Endothelial cell of umbilical vein (primary cell): Measurements from ENCODE around the gene CDKN2B-AS1. TPM values are rescaled to one million over a fixed set of nuclear protein-coding genes. Genes with fewer than 3 reads are reported as not detected.

ENCODE experiments used
- BruUV-seq: library from RNA; stranded (reverse); fragments of 400-500 nt; replicated peaks from 2 replicates; lab custom pipeline; 2021; lab: Mats Ljungman, UMichigan
- CTCF ChIA-PET: fragments of 300-600, 350-600 bp; sonication (Branson Sonifier 250); formaldehyde crosslinking; loops from one replicate; lab custom pipeline; 2021; ENCODE audit warnings: antibody characterized with exemption, inconsistent platforms; lab: Charles Lee
- POLR2A ChIA-PET: fragments of 300-600, 350-600 bp; sonication (Branson Sonifier 250); formaldehyde crosslinking; loops from one replicate; lab custom pipeline; 2021; ENCODE audit warnings: antibody characterized with exemption, inconsistent platforms; lab: Charles Lee
- DNase-seq: peaks from one replicate; pipeline ENCODE4 v3.0.0-alpha.2; 2011; ENCODE audit warnings: low read depth, low spot score
- FAIRE-seq: peaks from 2 replicates; lab custom pipeline; 2011; peaks lifted over from hg19 to GRCh38; lab: Jason Lieb, UNC
- H2AFZ ChIP-seq: 2 replicates; pipeline ENCODE4 v1.6.0; 2012; ENCODE audit warnings: low read depth, low read length, control low read depth, inconsistent platforms
- H3K27ac ChIP-seq: 2 replicates; pipeline ENCODE4 v1.5.1; 2011; ENCODE audit warnings: low read depth, mild to moderate bottlenecking, control low read depth, low read length, moderate library complexity; ENCODE audit not compliant: insufficient read depth
- H3K27me3 ChIP-seq, 2 experiments: 2 replicates each; pipeline versions ENCODE4 v1.6.0 to v1.6.1; 2011; ENCODE audit warnings: low read length in 2 of 2, mixed read lengths in 1 of 2; ENCODE audit not compliant: control insufficient read depth in 2 of 2, insufficient read depth in 2 of 2
- H3K36me3 ChIP-seq, 2 experiments: 2 replicates in 1 of 2; 3 replicates in 1 of 2; pipeline ENCODE4 v1.5.1; 2011; ENCODE audit warnings: low read length in 2 of 2, mild to moderate bottlenecking in 1 of 2, moderate library complexity in 1 of 2; ENCODE audit not compliant: control insufficient read depth in 2 of 2, insufficient read depth in 2 of 2; ENCODE audit errors: extremely low read depth in 1 of 2
- H3K4me1 ChIP-seq: 3 replicates; pipeline ENCODE4 v1.5.1; 2011; ENCODE audit warnings: mild to moderate bottlenecking, low read length; ENCODE audit not compliant: control insufficient read depth, insufficient read depth; ENCODE audit errors: extremely low read depth
- H3K4me2 ChIP-seq: 2 replicates; pipeline ENCODE4 v1.6.1; 2011; ENCODE audit warnings: low read length, control low read depth, mixed read lengths; ENCODE audit not compliant: insufficient read depth
- H3K4me3 ChIP-seq, 3 experiments: fragments of 200-600 bp in 1 of 3; sonication (generic), shearing (Covaris generic) in 1 of 3; replicated peaks in 1 of 3; 2 replicates each; pipeline ENCODE4 v1.5.1; 2011 to 2016; ENCODE audit warnings: control low read depth in 3 of 3, low read length in 3 of 3, mild to moderate bottlenecking in 2 of 3, inconsistent platforms in 1 of 3, low read depth in 1 of 3, moderate library complexity in 1 of 3; ENCODE audit not compliant: insufficient read depth in 1 of 3
- H3K79me2 ChIP-seq: 2 replicates; pipeline ENCODE4 v1.6.0; 2012; ENCODE audit warnings: low read length, inconsistent platforms; ENCODE audit not compliant: control insufficient read depth, insufficient read depth
- H3K9ac ChIP-seq: replicated peaks from 2 replicates; pipeline ENCODE3; 2011; ENCODE audit warnings: low read length, control low read depth; ENCODE audit not compliant: insufficient read depth; ENCODE audit errors: extremely low read depth
- H3K9me1 ChIP-seq: replicated peaks from 3 replicates; pipeline ENCODE4 v1.6.0; 2011; ENCODE audit warnings: mild to moderate bottlenecking, low read length; ENCODE audit not compliant: control insufficient read depth, insufficient read depth; ENCODE audit errors: extremely low read depth
- H3K9me3 ChIP-seq: replicated peaks from 2 replicates; pipeline ENCODE4 v1.5.1; 2012; ENCODE audit warnings: low read length, inconsistent platforms; ENCODE audit not compliant: control insufficient read depth, insufficient read depth
- H4K20me1 ChIP-seq: replicated peaks from 2 replicates; pipeline ENCODE3; 2011; ENCODE audit warnings: mild to moderate bottlenecking, low read length; ENCODE audit not compliant: control insufficient read depth, insufficient read depth; ENCODE audit errors: extremely low read depth
- CTCF ChIP-seq, 2 donors: IDR thresholded peaks; 1 replicate in 1 of 2; 2 replicates in 1 of 2; pipeline ENCODE4 v1.5.1; 2011; ENCODE audit warnings: low read length in 2 of 2, mild to moderate bottlenecking in 2 of 2, moderate library complexity in 2 of 2, control low read depth in 1 of 2, inconsistent platforms in 1 of 2, low read depth in 1 of 2; ENCODE audit not compliant: insufficient read depth in 1 of 2; ENCODE audit errors: extremely low read depth in 1 of 2
- EZH2 ChIP-seq: IDR thresholded peaks from 2 replicates; pipeline ENCODE4 v1.6.1; 2012; ENCODE audit warnings: borderline replicate concordance, low read depth, mild to moderate bottlenecking, moderate library complexity, low read length, inconsistent platforms; ENCODE audit not compliant: severe bottlenecking
- FOS ChIP-seq: IDR thresholded peaks from 2 replicates; pipeline ENCODE4 v1.6.1; 2011; ENCODE audit warnings: mild to moderate bottlenecking, low read length, moderate library complexity, borderline replicate concordance; ENCODE audit not compliant: insufficient read depth
- GATA2 ChIP-seq: IDR thresholded peaks from 2 replicates; pipeline ENCODE4 v1.7.0; 2011; ENCODE audit warnings: low read depth, mild to moderate bottlenecking, moderate library complexity, mixed read lengths, low read length; ENCODE audit not compliant: insufficient read length, insufficient read depth
- JUN ChIP-seq: IDR thresholded peaks from 2 replicates; pipeline ENCODE4 v1.6.1; 2011; ENCODE audit warnings: borderline replicate concordance, low read depth; ENCODE audit not compliant: insufficient read length, insufficient read depth
- MAX ChIP-seq: IDR thresholded peaks from 2 replicates; pipeline ENCODE4 v1.6.1; 2011; ENCODE audit not compliant: insufficient read depth, insufficient read length
- MYC ChIP-seq: IDR thresholded peaks from one replicate; pipeline ENCODE4 v1.6.1; 2011; ENCODE audit warnings: mild to moderate bottlenecking, low read depth, low read length
- POLR2A ChIP-seq: IDR thresholded peaks from 2 replicates; pipeline ENCODE4 v1.6.1; 2012; ENCODE audit warnings: low read depth, mild to moderate bottlenecking, control low read depth, low read length
- POLR2AphosphoS5 ChIP-seq: IDR thresholded peaks from 2 replicates; pipeline ENCODE4 v1.6.1; 2012; ENCODE audit warnings: low read depth, mild to moderate bottlenecking, control low read depth, low read length, moderate library complexity; ENCODE audit not compliant: insufficient read depth
- dilution Hi-C: fragments of 300-500 bp; cut with MboI; formaldehyde crosslinking; loops from one replicate; pipeline ENCODE4 v1.15.0; 2019; ENCODE audit warnings: low sequenced_read_pairs; ENCODE audit not compliant: extremely low pct_ligation_motif_present
- intact Hi-C: fragments of 100-400 bp; cut with micrococcal nuclease; formaldehyde crosslinking; loops from one replicate; pipeline ENCODE4 v1.10.0; 2022
- polyA plus RNA-seq, 4 experiments: library from polyadenylated mRNA; depleted of rRNA in 3 of 4; stranded (reverse) in 3 of 4; unstranded in 1 of 4; fragments of >200 nt; gene quantifications; 2 replicates each; pipeline versions ENCODE4 v1.2.1 to v1.2.3, GENCODE V29; 2011 to 2012; ENCODE audit warnings: missing spikeins in 1 of 4
- total RNA-seq: library from RNA; stranded (reverse); gene quantifications from 2 replicates; pipeline ENCODE4 v1.2.3, GENCODE V29; 2021

The CDKN2B-AS1 gene
- total and polyA plus RNA-seq, 2 donors (not counting 3 experiments of a cell fraction or from before 2014, with no cell fraction given): 0.44 to 1.9 TPM

- DNase-seq (no peak), FAIRE-seq (no peak)
- no peak overlapping the region for H3K27ac ChIP-seq
- H3K4me2 ChIP-seq: no peak overlapping the region
- no peak overlapping the region for H3K9ac ChIP-seq
- ChIA-PET CTCF (interaction anchor here (1.4 to 4.7 kb wide), 2 partner anchors 11 to 247 kb away, joined by 5 to 68 read pairs; partner anchors contain the start of gene CDKN2B), POLR2A (no interaction called here)
- H3K9me1 ChIP-seq: no peaks in the 10 kb centered on the region
- H3K79me2 ChIP-seq: no peaks in the 10 kb centered on the region
- no peak overlapping the region for H2AFZ ChIP-seq
- dilution Hi-C loops (no loop called here), intact Hi-C loops (no loop called here)
- H4K20me1 ChIP-seq: no peaks in the 10 kb centered on the region
- H3K9me3 ChIP-seq: no peaks in the 10 kb centered on the region
- peaks cover 7% of the 10 kb centered on the region for H3K4me1 ChIP-seq
- TF ChIP-seq MYC (no peak), CTCF (IDR thresholded peaks at IDR 0.05; ENCODE audit: extremely low read depth in 1 of 2, insufficient read depth in 1 of 2, low read depth in 1 of 2, low read length in 2 of 2) (no peak), POLR2A (no peak), POLR2AphosphoS5 (no peak), MAX (no peak), JUN (no peak), EZH2 (no peak), GATA2 (no peak), FOS (no peak)
- peaks cover 2 to 9% of the 10 kb centered on the region in 2 experiments for H3K27me3 ChIP-seq
- no TSS peak for BruUV-seq
- no peaks in the 10 kb centered on the region for H3K36me3 ChIP-seq
- no peak overlapping the region for H3K4me3 ChIP-seq
Measured at GRCh38 chr9:21996858-21997257, 2.3 kb downstream of the CDKN2B-AS1 start.
